ENCODE data around the gene NEUROD6.

The NEUROD6 gene

GRCh38 chr7:31343516-31344305 is 3.2 kb upstream of the NEUROD6 start:
- no peak for DNase-seq (ENCODE audit: low spot score)
- in situ Hi-C loops (cut with MboI; ENCODE audit: low pct_unique_long_range_greater_than_20kb, low sequenced_read_pairs, unreplicated experiment), result no loop called here
- TF ChIP-seq CTCF (IDR thresholded peaks at IDR 0.05; ENCODE audit: extremely low read depth, insufficient read depth, missing control alignments), result no peak

GRCh38 chr7:31341141-31341540 is 615 bp upstream of the NEUROD6 start:
- TF ChIP-seq CTCF (IDR thresholded peaks at IDR 0.05; ENCODE audit: extremely low read depth, insufficient read depth, missing control alignments), result no peak
- in situ Hi-C loops (cut with MboI; ENCODE audit: low pct_unique_long_range_greater_than_20kb, low sequenced_read_pairs, unreplicated experiment), result no loop called here
- DNase-seq (ENCODE audit: low spot score), result no peak

- no peak for TF ChIP-seq CTCF (IDR thresholded peaks at IDR 0.05; ENCODE audit: extremely low read depth, insufficient read depth, missing control alignments)
- DNase-seq (ENCODE audit: low spot score), result no peak
- in situ Hi-C loops (cut with MboI; ENCODE audit: low pct_unique_long_range_greater_than_20kb, low sequenced_read_pairs, unreplicated experiment), result no loop called here
Measured at GRCh38 chr7:31340051-31340450, 475 bp downstream of the NEUROD6 start.

- in situ Hi-C loops (cut with MboI; ENCODE audit: low pct_unique_long_range_greater_than_20kb, low sequenced_read_pairs, unreplicated experiment), result no loop called here
- no peak for DNase-seq (ENCODE audit: low spot score)
- TF ChIP-seq CTCF (IDR thresholded peaks at IDR 0.05; ENCODE audit: extremely low read depth, insufficient read depth, missing control alignments), result no peak
Measured at GRCh38 chr7:31338706-31339105, 1.8 kb downstream of the NEUROD6 start.

- DNase-seq (ENCODE audit: low spot score), result no peak
- in situ Hi-C loops (cut with MboI; ENCODE audit: low pct_unique_long_range_greater_than_20kb, low sequenced_read_pairs, unreplicated experiment), result no loop called here
- no peak for TF ChIP-seq CTCF (IDR thresholded peaks at IDR 0.05; ENCODE audit: extremely low read depth, insufficient read depth, missing control alignments)
Measured at GRCh38 chr7:31337002-31337565, 3.4 kb downstream of the NEUROD6 start.

GRCh38 chr7:31336202-31337001 is 4.1 kb downstream of the NEUROD6 start:
- no peak for DNase-seq (ENCODE audit: low spot score)
- in situ Hi-C loops (cut with MboI; ENCODE audit: low pct_unique_long_range_greater_than_20kb, low sequenced_read_pairs, unreplicated experiment), result no loop called here
- TF ChIP-seq CTCF (IDR thresholded peaks at IDR 0.05; ENCODE audit: extremely low read depth, insufficient read depth, missing control alignments), result no peak

Measured in GM13977 (cell line).